Measurements from ENCODE around the gene OR10G2. TPM values are rescaled to one million over a fixed set of nuclear protein-coding genes. Genes with fewer than 3 reads are reported as not detected.
A peak's percentile ranks its signal among the peaks of the same experiment; 100 is the strongest.

The OR10G2 gene
- total and polyA plus RNA-seq, 2 experiments from 2014 or later: not detected

DNA sequence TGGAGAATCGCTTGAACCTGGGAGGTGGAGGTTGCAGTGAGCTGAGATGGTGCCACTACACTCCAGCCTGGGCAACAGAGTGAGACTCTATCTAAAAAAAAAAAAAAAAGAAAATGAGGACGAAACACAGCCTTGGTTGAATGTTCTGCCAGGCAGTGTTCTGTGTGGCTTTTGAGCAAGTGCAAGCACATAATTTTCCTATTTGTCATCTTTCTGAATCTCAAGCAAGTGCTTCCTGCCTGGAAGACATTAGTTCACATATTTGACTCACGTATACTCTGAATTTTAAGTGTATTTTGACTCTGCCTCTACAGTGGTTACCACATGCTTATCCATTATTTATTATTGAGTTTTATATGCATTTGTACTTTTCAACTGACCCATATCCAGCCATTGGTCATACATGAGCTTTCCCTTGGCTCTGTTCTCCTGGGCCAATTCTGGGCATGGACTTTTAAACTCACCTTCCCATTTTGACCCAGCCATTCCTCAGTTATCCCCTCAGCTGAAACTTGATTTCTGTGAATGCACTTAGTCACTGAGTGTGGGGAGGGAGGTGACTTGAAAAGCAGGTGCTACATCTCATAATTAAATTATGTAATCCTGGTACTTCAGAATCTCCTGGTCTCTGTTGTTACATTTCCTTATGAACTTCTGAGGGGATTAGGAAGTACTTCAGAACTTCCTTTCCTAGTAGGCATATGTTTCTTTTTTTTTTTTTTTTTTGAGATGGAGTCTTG is 8.1 kb downstream of the OR10G2 start:
- Histone ChIP-seq H3K36me3 (ENCODE audit: insufficient read depth) (no peaks in the 10 kb centered on the region), H3F3A (replicated peaks; ENCODE audit: low read depth) (no peaks in the 10 kb centered on the region), H3K9me2 (ENCODE audit: insufficient read depth) (0 out of 2 replicates have a peak, but pooled peaks cover 8% of the 10 kb centered on the region), H3K4me2 (no peak overlapping the region), H3K27ac (ENCODE audit: low read depth) (no peak overlapping the region), H3K4me3 (no peak overlapping the region), H3K4me1 (ENCODE audit: insufficient read depth) (no peaks in the 10 kb centered on the region), H3K79me2 (replicated peaks; ENCODE audit: insufficient read depth) (no peaks in the 10 kb centered on the region), H2AFZ (no peak overlapping the region), H3K27me3 (ENCODE audit: insufficient read depth) (no peaks in the 10 kb centered on the region), H4K20me1 (replicated peaks; ENCODE audit: insufficient read depth) (no peaks in the 10 kb centered on the region)
- ATAC-seq (no peak), DNase-seq (ENCODE audit: low spot score) (no peak)
- Mint-ChIP-seq H3K36me3 (ENCODE audit: low read depth) (no peaks in the 10 kb centered on the region), H3K9me3 (no peaks in the 10 kb centered on the region), H3K27ac (no peak overlapping the region), H3K27me3 (ENCODE audit: insufficient read depth, low read depth, poor library complexity) (no peaks in the 10 kb centered on the region), H3K4me1 (peaks cover 8% of the 10 kb centered on the region; the same call in 2 of the 3 replicates), H3K4me3 (no peak overlapping the region)
- TF ChIP-seq EZH2 (IDR thresholded peaks at IDR 0.05; ENCODE audit: low read depth, unreplicated experiment): no peak

GRCh38 chr14:21617614-21618013 is 17.1 kb downstream of the OR10G2 start:
- DNase-seq (ENCODE audit: low spot score) (peak; percentile 5), ATAC-seq (peak; percentile 34; the same call in 2 of the 3 replicates)
- H3K79me2 ChIP-seq (replicated peaks; ENCODE audit: insufficient read depth): no peaks in the 10 kb centered on the region
- Mint-ChIP-seq H3K27me3 (ENCODE audit: insufficient read depth, low read depth, poor library complexity) (peaks cover 3% of the 10 kb centered on the region), H3K4me1 (peaks cover 13% of the 10 kb centered on the region), H3K27ac (no peak overlapping the region), H3K4me3 (no peak overlapping the region), H3K36me3 (ENCODE audit: low read depth) (no peaks in the 10 kb centered on the region; the same call in 2 of the 3 replicates), H3K9me3 (no peaks in the 10 kb centered on the region; the same call in 2 of the 3 replicates)
- H3K27me3 ChIP-seq (ENCODE audit: insufficient read depth): no peaks in the 10 kb centered on the region
- no peaks in the 10 kb centered on the region for H3F3A ChIP-seq (replicated peaks; ENCODE audit: low read depth)
- H4K20me1 ChIP-seq (replicated peaks; ENCODE audit: insufficient read depth): no peaks in the 10 kb centered on the region
- H3K27ac ChIP-seq (ENCODE audit: low read depth): no peak overlapping the region
- no peaks in the 10 kb centered on the region for H3K36me3 ChIP-seq (ENCODE audit: insufficient read depth)
- H2AFZ ChIP-seq: peak overlapping the region; percentile 97
- no peaks in the 10 kb centered on the region for H3K9me2 ChIP-seq (ENCODE audit: insufficient read depth)
- H3K4me3 ChIP-seq: no peak overlapping the region
- peaks cover 7% of the 10 kb centered on the region; the same call in 1 of the 2 replicates for H3K4me1 ChIP-seq (ENCODE audit: insufficient read depth)
- H3K4me2 ChIP-seq: no peak overlapping the region
- no peak for TF ChIP-seq STAT1 (IDR thresholded peaks at IDR 0.05; ENCODE audit: unreplicated experiment)
- TF ChIP-seq, protein P1, sequence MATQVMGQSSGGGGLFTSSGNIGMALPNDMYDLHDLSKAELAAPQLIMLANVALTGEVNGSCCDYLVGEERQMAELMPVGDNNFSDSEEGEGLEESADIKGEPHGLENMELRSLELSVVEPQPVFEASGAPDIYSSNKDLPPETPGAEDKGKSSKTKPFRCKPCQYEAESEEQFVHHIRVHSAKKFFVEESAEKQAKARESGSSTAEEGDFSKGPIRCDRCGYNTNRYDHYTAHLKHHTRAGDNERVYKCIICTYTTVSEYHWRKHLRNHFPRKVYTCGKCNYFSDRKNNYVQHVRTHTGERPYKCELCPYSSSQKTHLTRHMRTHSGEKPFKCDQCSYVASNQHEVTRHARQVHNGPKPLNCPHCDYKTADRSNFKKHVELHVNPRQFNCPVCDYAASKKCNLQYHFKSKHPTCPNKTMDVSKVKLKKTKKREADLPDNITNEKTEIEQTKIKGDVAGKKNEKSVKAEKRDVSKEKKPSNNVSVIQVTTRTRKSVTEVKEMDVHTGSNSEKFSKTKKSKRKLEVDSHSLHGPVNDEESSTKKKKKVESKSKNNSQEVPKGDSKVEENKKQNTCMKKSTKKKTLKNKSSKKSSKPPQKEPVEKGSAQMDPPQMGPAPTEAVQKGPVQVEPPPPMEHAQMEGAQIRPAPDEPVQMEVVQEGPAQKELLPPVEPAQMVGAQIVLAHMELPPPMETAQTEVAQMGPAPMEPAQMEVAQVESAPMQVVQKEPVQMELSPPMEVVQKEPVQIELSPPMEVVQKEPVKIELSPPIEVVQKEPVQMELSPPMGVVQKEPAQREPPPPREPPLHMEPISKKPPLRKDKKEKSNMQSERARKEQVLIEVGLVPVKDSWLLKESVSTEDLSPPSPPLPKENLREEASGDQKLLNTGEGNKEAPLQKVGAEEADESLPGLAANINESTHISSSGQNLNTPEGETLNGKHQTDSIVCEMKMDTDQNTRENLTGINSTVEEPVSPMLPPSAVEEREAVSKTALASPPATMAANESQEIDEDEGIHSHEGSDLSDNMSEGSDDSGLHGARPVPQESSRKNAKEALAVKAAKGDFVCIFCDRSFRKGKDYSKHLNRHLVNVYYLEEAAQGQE (IDR thresholded peaks at IDR 0.05; ENCODE audit: unreplicated experiment): no peak
- TF ChIP-seq ETS1 (IDR thresholded peaks at IDR 0.05): no peak
- no peak for TF ChIP-seq POLR2AphosphoS5 (IDR thresholded peaks at IDR 0.05; ENCODE audit: low read depth)
- no peak for TF ChIP-seq CREB1 (CRISPR knock-in tag; IDR thresholded peaks at IDR 0.05; ENCODE audit: low read depth)
- no peak for TF ChIP-seq ZNF331 (CRISPR knock-in tag; IDR thresholded peaks at IDR 0.05; ENCODE audit: low read depth)
- no peak for TF ChIP-seq JUNB (IDR thresholded peaks at IDR 0.05; ENCODE audit: unreplicated experiment)
- no peak for TF ChIP-seq NANOG (IDR thresholded peaks at IDR 0.05; ENCODE audit: borderline replicate concordance)
- TF ChIP-seq, protein P2, sequence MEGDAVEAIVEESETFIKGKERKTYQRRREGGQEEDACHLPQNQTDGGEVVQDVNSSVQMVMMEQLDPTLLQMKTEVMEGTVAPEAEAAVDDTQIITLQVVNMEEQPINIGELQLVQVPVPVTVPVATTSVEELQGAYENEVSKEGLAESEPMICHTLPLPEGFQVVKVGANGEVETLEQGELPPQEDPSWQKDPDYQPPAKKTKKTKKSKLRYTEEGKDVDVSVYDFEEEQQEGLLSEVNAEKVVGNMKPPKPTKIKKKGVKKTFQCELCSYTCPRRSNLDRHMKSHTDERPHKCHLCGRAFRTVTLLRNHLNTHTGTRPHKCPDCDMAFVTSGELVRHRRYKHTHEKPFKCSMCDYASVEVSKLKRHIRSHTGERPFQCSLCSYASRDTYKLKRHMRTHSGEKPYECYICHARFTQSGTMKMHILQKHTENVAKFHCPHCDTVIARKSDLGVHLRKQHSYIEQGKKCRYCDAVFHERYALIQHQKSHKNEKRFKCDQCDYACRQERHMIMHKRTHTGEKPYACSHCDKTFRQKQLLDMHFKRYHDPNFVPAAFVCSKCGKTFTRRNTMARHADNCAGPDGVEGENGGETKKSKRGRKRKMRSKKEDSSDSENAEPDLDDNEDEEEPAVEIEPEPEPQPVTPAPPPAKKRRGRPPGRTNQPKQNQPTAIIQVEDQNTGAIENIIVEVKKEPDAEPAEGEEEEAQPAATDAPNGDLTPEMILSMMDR (conservative IDR thresholded peaks at IDR 0.05; ENCODE audit: low read depth in 2 of 2): no peak
- no peak for TF ChIP-seq EZH2phosphoT487 (IDR thresholded peaks at IDR 0.05; ENCODE audit: unreplicated experiment)
- TF ChIP-seq EZH2 (IDR thresholded peaks at IDR 0.05; ENCODE audit: low read depth, unreplicated experiment): no peak

Measured in GM23338 (cell line).